Activated CD8-positive, alpha-beta T cell treated with anti-CD3 and anti-CD28 coated beads, Interleukin-2, amount 10 ng/mL, durations not matched to agents 7 days and 5 days (primary cell): ENCODE data around the gene KCNIP2. TPM values are rescaled to one million over a fixed set of nuclear protein-coding genes. Genes with fewer than 3 reads are reported as not detected.

ENCODE experiments used
- total RNA-seq, 2 experiments: library from RNA; stranded (reverse); gene quantifications; one replicate each; pipeline ENCODE4 v1.2.3, GENCODE V29; 2021

The KCNIP2 gene
- total RNA-seq, 2 experiments from 2014 or later = 1.9 to 2.7 TPM

Other genes starting within 250 kb of the KCNIP2 start
- gene FBXW4, start 148.6 kb downstream of the KCNIP2 start, total RNA-seq = 10 to 100 TPM; 36.7 to 39.3 TPM
- gene FGF8, start 67.7 kb downstream of the KCNIP2 start, total RNA-seq = not detected
- gene NPM3, start 60.4 kb downstream of the KCNIP2 start, total RNA-seq = 10 to 100 TPM; 49.7 to 58.3 TPM
- 100 to 1,000 TPM; 122 to 129 TPM for gene OGA, start 25.4 kb downstream of the KCNIP2 start, total RNA-seq
- gene ARMH3, start 212.4 kb upstream of the KCNIP2 start, total RNA-seq = 10 to 100 TPM; 25.2 to 26.3 TPM
- 10 to 100 TPM; 23.2 to 25.3 TPM for gene HPS6, start 221.5 kb upstream of the KCNIP2 start, total RNA-seq